HCT116 (cell line): ENCODE results near the gene NOLC1. TPM values are rescaled to one million over a fixed set of nuclear protein-coding genes. Genes with fewer than 3 reads are reported as not detected.

Experiments used
- ATAC-seq: fragments of 200-7000 bp; cut with Tn5 transposase; 2 replicates; pipeline ENCODE4 v1.9.1; 2020; ENCODE audit warnings: mild to moderate bottlenecking, moderate library complexity
- BruUV-seq: library from RNA; stranded (reverse); fragments of 400-500 nt; replicated peaks from 2 replicates; lab custom pipeline; 2021; lab: Mats Ljungman, UMichigan
- CTCF ChIA-PET: fragments of 300-600 bp; sonication (Branson Sonifier 250); formaldehyde crosslinking; loops from one replicate; lab custom pipeline; 2021; ENCODE audit warnings: antibody characterized with exemption; lab: Charles Lee
- POLR2A ChIA-PET: fragments of 300-600, 350-600 bp; sonication (Branson Sonifier 250); formaldehyde crosslinking; loops from one replicate; lab custom pipeline; 2021; ENCODE audit warnings: antibody characterized with exemption; lab: Charles Lee
- RAD21 ChIA-PET, 2 experiments: fragments of 300-600 bp; sonication (Branson Sonifier 250); formaldehyde crosslinking; loops; one replicate each; lab custom pipeline; 2023; ENCODE audit warnings: low total read pairs in 2 of 2; ENCODE audit not compliant: uncharacterized antibody in 2 of 2, unreplicated experiment in 2 of 2, low non-redundant PET in 1 of 2; lab: Charles Lee
- DNase-seq: peaks from one replicate; pipeline ENCODE4 v3.0.0-alpha.2; 2010; ENCODE audit warnings: low read depth, low spot score
- H2AFZ ChIP-seq: fragments of 200-600 bp; shearing (Covaris generic), sonication (generic); 2 replicates; pipeline ENCODE4 v1.6.1; 2017; ENCODE audit warnings: low read depth, mixed run types, mixed read lengths, antibody characterized with exemption, low read length; ENCODE audit not compliant: poor library complexity, severe bottlenecking
- H3K27ac ChIP-seq: 2 replicates; pipeline ENCODE4 v1.5.1; 2012; ENCODE audit warnings: low read depth, low read length
- H3K27me3 ChIP-seq: fragments of 200-600 bp; sonication (generic); 2 replicates; pipeline ENCODE4 v1.6.1; 2016; ENCODE audit warnings: mixed run types, low read length, mixed read lengths; ENCODE audit not compliant: insufficient read depth
- H3K36me3 ChIP-seq, 2 experiments: fragments of 200-500 bp in 1 of 2; fragments of 200-600 bp in 1 of 2; sonication (Bioruptor generic) in 1 of 2; sonication (generic) in 1 of 2; 2 replicates each; pipeline versions ENCODE4 v1.5.1 to v1.6.1; 2014 to 2016; ENCODE audit warnings: low read length in 2 of 2, inconsistent platforms in 1 of 2, mixed read lengths in 1 of 2, mixed run types in 1 of 2; ENCODE audit not compliant: insufficient read depth in 2 of 2, control insufficient read depth in 1 of 2
- H3K4me1 ChIP-seq, 2 experiments: fragments of 200-600 bp in 1 of 2; sonication (generic) in 1 of 2; 2 replicates each; pipeline versions ENCODE4 v1.5.1 to v1.6.1; 2012 to 2017; ENCODE audit warnings: low read length in 2 of 2, inconsistent platforms in 1 of 2, mild to moderate bottlenecking in 1 of 2, mixed read lengths in 1 of 2, mixed run types in 1 of 2, moderate library complexity in 1 of 2; ENCODE audit not compliant: insufficient read depth in 2 of 2, control insufficient read depth in 1 of 2
- H3K4me2 ChIP-seq: fragments of 200-600 bp; sonication (generic); 2 replicates; pipeline ENCODE4 v1.6.1; 2017; ENCODE audit warnings: mixed run types, low read length, mixed read lengths
- H3K4me3 ChIP-seq, 2 experiments: fragments of 200-600 bp in 1 of 2; sonication (generic) in 1 of 2; replicated peaks in 1 of 2; 2 replicates each; pipeline ENCODE4 v1.5.1; 2011 to 2016; ENCODE audit warnings: low read length in 2 of 2, control low read depth in 1 of 2, low read depth in 1 of 2, mild to moderate bottlenecking in 1 of 2, mixed read lengths in 1 of 2, mixed run types in 1 of 2
- H3K79me2 ChIP-seq: fragments of 200-600 bp; sonication (generic); 2 replicates; pipeline ENCODE4 v1.6.1; 2017; ENCODE audit warnings: mild to moderate bottlenecking, mixed run types, low read length, moderate library complexity, mixed read lengths; ENCODE audit not compliant: insufficient read depth
- H3K9ac ChIP-seq: fragments of 200-600 bp; sonication (generic); 2 replicates; pipeline ENCODE4 v1.6.1; 2016; ENCODE audit warnings: low read length, mixed read lengths
- H3K9me2 ChIP-seq: fragments of 200-600 bp; sonication (generic), shearing (Covaris generic); 2 replicates; pipeline ENCODE4 v1.6.1; 2017; ENCODE audit warnings: mixed run types, mild to moderate bottlenecking, moderate library complexity; ENCODE audit not compliant: insufficient read depth
- H3K9me3 ChIP-seq, 2 experiments: fragments of 200-500 bp in 1 of 2; fragments of 200-600 bp in 1 of 2; sonication (Bioruptor generic) in 1 of 2; sonication (generic) in 1 of 2; 2 replicates each; pipeline ENCODE4 v1.6.1; 2014 to 2017; ENCODE audit warnings: low read length in 2 of 2, mixed read lengths in 2 of 2, inconsistent platforms in 1 of 2, low read depth in 1 of 2, mild to moderate bottlenecking in 1 of 2, mixed run types in 1 of 2, moderate library complexity in 1 of 2; ENCODE audit not compliant: control insufficient read depth in 1 of 2, insufficient read depth in 1 of 2
- H4K20me1 ChIP-seq: fragments of 200-600 bp; sonication (generic), shearing (Covaris generic); 2 replicates; pipeline ENCODE4 v1.6.1; 2017; ENCODE audit warnings: mixed run types, mild to moderate bottlenecking, moderate library complexity; ENCODE audit not compliant: insufficient read depth
- CEBPB ChIP-seq: IDR thresholded peaks from 2 replicates; pipeline ENCODE4 v1.6.1; 2012; ENCODE audit warnings: low read depth
- EGR1 ChIP-seq: IDR thresholded peaks from 2 replicates; pipeline ENCODE4 v1.6.1; 2012; ENCODE audit warnings: low read depth
- EZH2 ChIP-seq: fragments of 200-600 bp; sonication (generic); IDR thresholded peaks from 2 replicates; pipeline ENCODE4 v1.6.1; 2017; ENCODE audit warnings: antibody characterized with exemption, mixed run types
- EZH2phosphoT487 ChIP-seq: fragments of 200-600 bp; IDR thresholded peaks from 2 replicates; pipeline ENCODE4 v1.6.1; 2018; ENCODE audit warnings: antibody characterized with exemption, borderline replicate concordance
- JUND ChIP-seq: IDR thresholded peaks from 2 replicates; pipeline ENCODE4 v1.6.1; 2012
- POLR2A ChIP-seq: IDR thresholded peaks from 2 replicates; pipeline ENCODE4 v1.7.0; 2011; ENCODE audit warnings: borderline replicate concordance; ENCODE audit not compliant: insufficient read depth, insufficient read length; ENCODE audit errors: extremely low read depth
- POLR2AphosphoS5 ChIP-seq: IDR thresholded peaks from 2 replicates; pipeline ENCODE4 v1.6.1; 2011; ENCODE audit warnings: mild to moderate bottlenecking, low read depth, low read length, moderate library complexity
- RAD21 ChIP-seq: IDR thresholded peaks from 2 replicates; pipeline ENCODE4 v1.6.1; 2012; ENCODE audit warnings: low read depth, mild to moderate bottlenecking
- SRF ChIP-seq: IDR thresholded peaks from 2 replicates; pipeline ENCODE4 v1.6.1; 2012; ENCODE audit warnings: low read depth
- TCF7L2 ChIP-seq: IDR thresholded peaks from 2 replicates; pipeline ENCODE4 v1.7.0; 2011; ENCODE audit warnings: borderline replicate concordance, inconsistent platforms; ENCODE audit not compliant: insufficient read depth, insufficient read length; ENCODE audit errors: extremely low read depth
- YY1 ChIP-seq: IDR thresholded peaks from 2 replicates; pipeline ENCODE4 v1.6.1; 2011; ENCODE audit warnings: low read length, low read depth, moderate library complexity, mild to moderate bottlenecking; ENCODE audit not compliant: insufficient replicate concordance; ENCODE audit errors: extremely low read depth
- ZBTB33 ChIP-seq: IDR thresholded peaks from 2 replicates; pipeline ENCODE4 v1.6.1; 2011; ENCODE audit warnings: mild to moderate bottlenecking, low read length, moderate library complexity; ENCODE audit not compliant: insufficient replicate concordance; ENCODE audit errors: extremely low read depth
- intact Hi-C: fragments of 100-400 bp; cut with micrococcal nuclease; formaldehyde crosslinking; loops from 2 replicates; pipeline ENCODE4 v1.10.0; 2022
- total RNA-seq: library from RNA; stranded (reverse); gene quantifications from one replicate; pipeline ENCODE4 v1.2.1, GENCODE V29; 2021; ENCODE audit not compliant: unreplicated experiment

Gene NOLC1
- total RNA-seq, 1 experiment from 2014 or later, result 231 TPM

DNA sequence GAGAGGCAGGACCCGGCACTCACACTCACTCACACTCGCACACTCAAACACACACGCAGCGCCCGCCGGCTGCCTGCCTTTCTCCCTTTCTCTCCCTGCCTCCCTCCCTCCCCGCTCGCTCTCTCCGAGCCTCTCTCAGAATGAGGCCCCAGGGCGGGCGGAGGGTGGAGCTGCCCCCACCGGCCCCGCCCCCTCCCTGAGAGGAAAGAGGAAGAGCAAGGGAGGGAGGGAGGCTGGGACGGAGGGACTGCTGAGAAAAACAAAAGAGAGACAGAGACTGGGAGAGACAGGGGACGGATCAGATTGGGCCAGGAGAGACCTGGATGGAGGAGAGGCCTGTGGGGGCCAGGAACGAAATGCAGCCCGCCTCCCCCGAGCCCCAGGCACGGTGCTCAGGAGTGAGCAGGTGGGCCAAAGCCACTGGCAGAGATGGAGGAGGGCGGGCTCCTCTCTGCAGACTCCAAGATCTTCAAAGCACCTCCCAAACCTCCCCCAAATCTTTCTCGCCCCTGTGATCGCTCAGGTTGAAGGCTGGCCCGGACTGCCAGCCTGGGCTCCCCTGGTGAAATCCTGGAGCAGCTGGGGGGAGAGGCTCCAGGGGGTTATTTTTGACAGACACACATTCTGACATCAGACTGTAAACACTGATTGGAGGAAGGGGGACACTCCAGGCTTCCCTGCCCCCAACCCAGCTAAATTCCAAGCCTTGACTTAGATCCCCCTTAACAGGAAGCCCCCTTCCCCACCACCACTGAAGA, 37.1 kb upstream of the NOLC1 start:
- no peak for TF ChIP-seq EZH2phosphoT487
- peak; percentile 98 for TF ChIP-seq POLR2AphosphoS5
- TF ChIP-seq POLR2A, result peak; percentile 95
- TF ChIP-seq TCF7L2, result no peak
- TF ChIP-seq ZBTB33, result peak; percentile 55
- no peak for TF ChIP-seq CEBPB
- no peak for TF ChIP-seq JUND
- no peak for TF ChIP-seq EZH2
- TF ChIP-seq YY1, result peak; percentile 81
- no peak for TF ChIP-seq RAD21
- TF ChIP-seq SRF, result no peak
- TF ChIP-seq EGR1, result no peak
- Histone ChIP-seq H2AFZ (no peak overlapping the region), H3K9ac (peak overlapping the region; percentile 86), H4K20me1 (no peaks in the 10 kb centered on the region; the same call in 1 of the 2 replicates), H3K4me1 (peaks cover 60 to 69% of the 10 kb centered on the region in 2 experiments), H3K27me3 (no peaks in the 10 kb centered on the region), H3K79me2 (peaks cover 77% of the 10 kb centered on the region), H3K36me3 (peaks cover 14 to 15% of the 10 kb centered on the region in 2 experiments), H3K27ac (peak overlapping the region; percentile 53), H3K9me3 (no peaks in the 10 kb centered on the region), H3K9me2 (no peaks in the 10 kb centered on the region), H3K4me3 (peak overlapping the region; percentile 82 to 83), H3K4me2 (peak overlapping the region; percentile 94)
- intact Hi-C loops, result no loop called here
- CTCF ChIA-PET, result interaction anchor here (0.7 to 4.1 kb wide), 6 partner anchors 15 to 334 kb away, joined by 3 to 48 read pairs (median 4); partner anchors contain the start of gene PPRC1
- DNase-seq (no peak), ATAC-seq (peak; percentile 81)
- POLR2A ChIA-PET, result interaction anchor here (0.5 to 1.3 kb wide), 11 partner anchors 12 to 840 kb away, joined by 3 to 6 read pairs (median 4); partner anchors contain the start of gene PPRC1
- BruUV-seq, result no TSS peak
- RAD21 ChIA-PET, result interaction anchor here in 1 of 2 experiments (0.6 kb wide), 2 partner anchors 28 to 53 kb away, joined by 3 read pairs; no protein-coding TSS in a partner anchor
